Measurements from ENCODE around the gene FGD5.

The FGD5 gene

DNA sequence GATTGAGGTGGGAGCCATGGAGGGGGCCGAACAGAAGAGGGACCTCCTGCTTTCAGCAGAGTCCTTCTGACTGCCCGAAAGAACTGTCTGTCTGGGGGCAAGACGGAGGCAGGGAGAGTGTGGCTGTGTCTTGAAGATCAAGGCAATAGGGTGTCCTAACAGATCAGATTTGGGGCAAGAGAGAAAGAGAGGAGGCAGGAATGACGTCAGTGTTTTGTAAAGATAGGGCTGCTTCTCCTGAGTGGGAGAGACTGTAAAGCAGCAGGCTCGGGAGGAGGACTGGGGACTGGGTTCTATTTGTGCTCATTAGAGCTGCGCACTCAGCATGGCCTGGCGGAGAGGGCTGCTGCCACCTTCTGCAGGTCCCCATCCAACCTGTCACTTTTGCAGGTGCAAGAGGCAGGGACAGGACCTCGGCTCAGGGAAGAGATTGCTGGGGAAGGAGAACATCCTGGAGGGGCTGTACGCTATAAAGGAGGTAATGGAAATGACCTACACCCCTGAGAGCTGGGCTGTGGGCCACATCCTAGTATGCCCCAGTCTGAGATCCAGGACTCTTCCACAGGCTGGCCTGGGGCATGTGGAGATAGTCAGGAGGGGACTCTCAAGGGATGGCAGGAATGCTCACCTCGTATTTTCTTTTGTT lies 29.0 kb upstream of the FGD5 start:
- DNase-seq, result no peak

DNA sequence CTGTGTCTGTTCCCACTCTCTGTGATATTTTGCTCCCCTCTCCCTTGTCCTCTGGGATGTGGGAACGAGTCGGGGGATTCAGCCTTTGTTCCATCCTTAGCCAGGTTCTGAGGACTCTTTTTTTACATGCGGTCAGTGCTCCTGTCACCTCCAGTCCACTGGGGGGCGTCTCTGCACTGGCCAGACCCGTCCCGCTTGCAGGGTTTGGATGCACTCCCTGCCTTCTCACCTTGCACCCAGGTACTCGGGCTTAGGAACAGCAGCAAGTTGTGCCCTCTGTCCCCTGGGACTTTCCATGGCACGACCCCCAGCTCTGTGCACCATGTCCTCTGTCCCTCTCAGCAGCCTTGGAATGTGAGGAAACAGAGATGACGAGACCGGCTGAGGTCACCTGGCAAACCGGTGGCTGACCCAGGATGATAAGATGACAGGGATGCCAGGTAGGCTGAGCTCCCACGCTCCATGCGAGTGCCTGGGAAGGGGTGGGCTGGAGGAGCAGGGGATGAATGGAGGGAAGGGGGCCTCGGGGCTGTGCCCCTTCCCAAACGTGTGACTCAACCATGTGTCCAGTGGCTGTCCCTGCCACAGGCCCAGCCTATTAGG lies 27.3 kb upstream of the FGD5 start:
- no peak for DNase-seq

DNA sequence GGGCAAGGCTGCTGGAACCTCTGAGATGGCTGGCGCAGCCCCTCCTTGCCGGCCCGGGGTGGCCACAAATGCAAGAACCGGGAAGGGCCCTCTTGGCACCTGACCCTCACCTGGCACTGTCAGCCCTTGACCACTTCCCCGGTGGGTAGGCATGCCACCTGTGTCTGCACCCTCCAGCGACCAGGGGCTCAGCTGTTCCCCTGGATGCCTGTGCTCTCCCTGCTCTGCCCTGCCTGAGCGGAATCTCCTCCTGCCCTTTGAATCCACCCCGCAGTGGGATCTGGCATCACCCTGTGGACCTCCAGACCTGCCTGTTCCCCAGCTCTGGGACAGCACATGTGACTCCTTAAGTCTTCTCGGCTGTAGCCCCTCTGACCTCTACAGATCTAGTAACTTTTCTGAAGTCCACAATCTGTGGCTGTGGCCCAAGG lies 26.1 kb upstream of the FGD5 start:
- no peak for DNase-seq

DNA sequence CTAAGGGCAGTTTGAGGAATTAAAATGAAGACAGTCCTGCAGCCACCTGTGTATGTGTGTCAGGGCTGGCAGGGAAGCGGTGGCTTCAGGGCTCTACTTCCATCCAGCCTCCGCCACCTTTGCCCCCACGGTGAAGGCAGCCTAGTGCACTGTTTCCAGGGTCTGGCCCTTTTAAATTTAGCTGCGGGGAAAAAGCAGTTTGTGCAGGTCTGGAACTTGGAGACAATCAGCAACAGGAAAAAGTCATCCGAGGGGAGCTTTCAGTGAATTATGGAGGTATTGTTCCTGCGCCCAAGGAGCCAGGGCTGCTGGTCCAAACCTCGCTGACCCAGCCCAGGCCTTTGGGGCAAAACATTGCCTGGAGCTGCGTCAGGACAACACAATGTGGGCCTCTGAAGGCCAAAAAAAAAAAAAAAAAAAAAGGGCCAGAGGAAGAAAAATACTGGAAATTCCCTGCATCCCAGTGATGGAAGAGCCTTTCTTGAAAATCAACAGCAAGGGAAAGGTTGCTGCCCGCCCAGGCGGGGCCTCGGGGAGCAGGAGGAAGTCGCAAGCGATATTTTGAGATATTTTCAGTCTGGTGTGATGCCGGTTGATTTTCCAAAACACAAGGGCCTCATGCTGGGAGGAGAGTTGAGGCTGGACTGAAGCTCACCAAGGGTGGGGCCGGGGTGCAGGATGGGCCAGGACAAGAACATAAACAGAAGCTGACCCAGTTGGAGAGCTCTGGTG lies 25.5 kb upstream of the FGD5 start:
- no peak for DNase-seq

DNA sequence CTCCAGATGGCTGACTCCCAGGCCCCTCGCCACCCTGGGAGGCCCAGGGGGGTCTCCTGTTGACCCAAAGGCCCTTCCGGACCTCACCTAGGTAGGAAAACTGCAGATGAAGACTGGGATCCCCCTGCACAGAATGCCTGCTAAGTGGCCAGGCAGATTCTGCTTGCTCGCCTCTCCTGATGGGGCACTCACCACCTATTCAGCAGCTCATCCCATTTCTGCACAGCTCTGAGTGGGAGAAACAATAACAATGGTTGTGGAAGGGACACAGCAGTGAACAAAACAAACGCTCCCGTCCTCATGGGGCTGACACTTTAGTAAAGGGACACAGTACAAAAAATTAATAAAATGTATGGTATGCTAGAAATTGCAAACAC lies 24.9 kb upstream of the FGD5 start:
- no peak for DNase-seq

GRCh38 chr3:14794435-14794834 lies 24.3 kb upstream of the FGD5 start:
- DNase-seq, result no peak

GRCh38 chr3:14795996-14796395 lies 22.8 kb upstream of the FGD5 start:
- DNase-seq, result no peak

DNA sequence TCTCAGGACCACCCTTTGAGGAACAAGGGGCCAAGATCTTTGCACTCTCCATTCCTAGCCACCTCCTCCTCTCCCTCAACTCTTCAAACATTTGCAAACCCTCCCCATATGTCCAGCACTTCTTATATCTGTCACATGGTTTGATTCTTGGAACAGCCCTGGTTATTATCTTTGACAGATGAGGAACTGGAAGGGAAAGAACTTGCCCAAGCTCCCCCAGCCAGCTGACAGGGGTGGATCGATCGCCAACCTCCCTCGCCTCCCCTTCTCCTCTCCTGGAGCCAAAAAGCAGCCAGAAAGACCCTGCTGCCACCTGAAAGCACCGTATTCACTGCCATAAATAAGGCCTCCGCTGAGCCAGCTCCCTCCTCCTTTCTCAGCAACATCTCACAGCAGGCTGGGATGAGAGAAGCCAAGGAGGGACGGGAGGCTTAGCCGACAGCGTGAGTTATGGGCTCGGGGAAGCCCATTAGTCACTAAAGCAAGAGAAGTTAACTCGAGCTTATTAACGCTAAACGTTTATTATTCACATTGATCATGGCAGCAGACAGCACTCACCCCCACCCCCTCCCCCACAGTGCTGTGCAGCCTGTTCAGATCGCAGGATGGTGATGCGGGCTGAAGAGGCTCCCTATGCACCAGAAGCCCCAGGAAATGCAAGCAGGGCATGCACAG lies 22.2 kb upstream of the FGD5 start:
- no peak for DNase-seq

DNA sequence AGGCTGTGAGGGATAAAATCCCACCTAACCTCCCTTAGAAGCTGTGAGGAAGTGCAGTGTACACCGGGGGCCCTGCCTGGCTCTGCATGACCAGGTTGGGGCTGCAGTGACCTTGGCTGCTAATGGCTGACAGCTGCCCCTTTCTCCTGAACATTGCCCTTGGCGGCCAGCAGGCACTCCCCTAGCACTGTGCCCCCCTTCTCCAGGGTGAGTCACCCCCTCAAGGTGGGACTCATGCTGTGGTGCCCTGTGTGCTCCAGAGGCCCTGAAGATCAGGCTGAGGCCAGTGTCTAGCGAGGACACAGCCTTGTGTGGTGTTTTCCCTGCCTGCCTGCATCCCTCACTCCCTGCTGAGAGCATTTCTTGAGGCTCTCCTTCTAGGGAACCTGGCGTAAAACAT lies 21.0 kb upstream of the FGD5 start:
- DNase-seq, result no peak

DNA sequence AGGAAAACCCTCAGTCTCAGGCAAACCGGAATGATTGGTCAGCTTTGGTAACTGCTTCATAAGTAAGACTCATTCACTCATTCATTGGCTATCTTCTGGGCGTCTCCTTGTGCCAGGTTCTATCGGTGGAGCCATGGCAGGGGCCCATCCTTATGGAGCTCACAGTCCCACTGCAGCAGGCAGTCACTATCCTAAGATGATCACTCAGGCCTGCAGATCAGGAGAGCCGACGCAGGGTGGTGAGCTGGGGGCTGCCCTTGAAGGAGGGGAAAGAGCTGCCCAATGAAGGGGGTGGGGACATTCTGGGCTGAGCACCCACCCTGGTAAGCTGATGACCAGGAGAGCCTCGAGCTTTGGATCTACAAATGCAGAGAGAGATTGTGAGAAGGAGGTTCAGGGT lies 20.5 kb upstream of the FGD5 start:
- DNase-seq, result no peak

DNA sequence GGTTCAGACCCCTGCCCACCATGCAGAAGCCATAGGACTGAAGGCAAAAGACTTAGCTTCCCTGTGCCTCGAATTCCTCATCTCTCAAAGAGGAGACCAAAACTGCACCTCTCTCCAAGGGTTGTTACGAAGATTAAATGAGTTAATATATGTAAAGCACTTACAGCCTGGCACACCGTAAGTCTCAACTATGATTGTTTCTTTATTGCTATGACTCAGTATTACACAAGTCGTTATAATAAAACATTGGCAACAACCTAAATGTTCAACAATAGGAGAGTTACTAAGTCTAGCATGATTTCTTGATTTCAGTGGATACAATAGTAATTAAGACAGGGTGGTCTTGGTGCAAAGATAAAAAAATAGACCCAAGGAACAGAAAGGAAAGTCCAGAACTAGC lies 19.6 kb upstream of the FGD5 start:
- no peak for DNase-seq

GRCh38 chr3:14801031-14801430 lies 17.7 kb upstream of the FGD5 start:
- DNase-seq, result no peak

- DNase-seq, result no peak
Observed at GRCh38 chr3:14801668-14802380, 16.9 kb upstream of the FGD5 start.

DNA sequence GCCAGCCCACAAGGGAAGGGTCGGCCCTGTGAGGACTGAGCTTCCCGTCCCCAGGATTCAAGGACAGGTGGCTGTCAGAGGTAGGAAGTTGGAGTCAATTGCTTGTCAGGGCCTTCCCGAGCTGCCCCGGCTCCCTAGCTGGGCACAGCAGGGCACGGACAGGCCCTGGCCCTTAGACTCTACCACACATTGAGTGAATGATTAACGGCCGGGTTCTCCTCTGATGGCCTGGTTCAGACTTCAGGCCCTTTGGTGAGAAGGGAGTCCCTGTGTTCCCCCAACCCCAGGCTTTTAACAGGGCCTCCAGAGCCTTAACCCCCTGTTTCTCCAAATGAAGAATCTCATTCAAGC lies 16.4 kb upstream of the FGD5 start:
- no peak for DNase-seq

GRCh38 chr3:14803101-14803980 lies 15.4 kb upstream of the FGD5 start:
- DNase-seq, result no peak

GRCh38 chr3:14803981-14804834 lies 14.6 kb upstream of the FGD5 start:
- no peak for DNase-seq

- DNase-seq, result no peak
Observed at GRCh38 chr3:14804835-14805780, 13.7 kb upstream of the FGD5 start.

GRCh38 chr3:14805961-14806537 lies 12.7 kb upstream of the FGD5 start:
- no peak for DNase-seq

DNA sequence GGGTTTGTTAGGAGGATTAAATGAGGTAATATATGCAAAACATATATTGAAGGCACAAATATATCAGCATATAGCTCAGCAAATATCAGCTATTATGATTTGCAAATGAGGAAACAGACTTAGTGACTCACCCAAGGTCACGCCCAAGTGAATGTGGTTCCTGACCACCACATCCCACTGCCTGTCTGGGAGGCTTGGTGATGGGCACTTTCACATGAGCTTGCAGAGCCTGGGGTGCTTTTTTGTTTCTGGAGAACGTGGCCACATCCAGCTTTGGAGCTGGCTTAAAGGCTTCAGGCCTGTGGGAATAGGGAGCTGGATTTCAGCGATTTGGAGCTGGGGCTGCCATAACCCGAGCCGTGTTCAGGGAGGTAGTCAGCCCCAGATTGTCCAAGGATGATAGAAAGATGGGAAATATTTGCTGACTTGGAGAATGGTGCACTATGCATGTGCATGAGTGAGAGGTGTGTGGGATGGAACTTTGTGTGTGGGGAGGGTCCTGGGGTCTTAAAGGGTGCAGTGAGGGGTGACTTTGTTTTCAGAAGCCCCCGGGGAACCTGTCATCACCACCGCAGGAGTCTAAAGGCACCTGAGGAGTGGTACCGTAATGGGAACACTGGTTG lies 12.0 kb upstream of the FGD5 start:
- DNase-seq, result no peak

Measured in NCI-H1105 treated with DMSO at 0.1 percent for 48 hours (cell line).